Measurements from ENCODE around the gene KDM1A. TPM values are rescaled to one million over a fixed set of nuclear protein-coding genes. Genes with fewer than 3 reads are reported as not detected.

Gene KDM1A
- total and polyA plus RNA-seq, 4 donors = 16.4 to 73.0 (median 33.8) TPM

DNA sequence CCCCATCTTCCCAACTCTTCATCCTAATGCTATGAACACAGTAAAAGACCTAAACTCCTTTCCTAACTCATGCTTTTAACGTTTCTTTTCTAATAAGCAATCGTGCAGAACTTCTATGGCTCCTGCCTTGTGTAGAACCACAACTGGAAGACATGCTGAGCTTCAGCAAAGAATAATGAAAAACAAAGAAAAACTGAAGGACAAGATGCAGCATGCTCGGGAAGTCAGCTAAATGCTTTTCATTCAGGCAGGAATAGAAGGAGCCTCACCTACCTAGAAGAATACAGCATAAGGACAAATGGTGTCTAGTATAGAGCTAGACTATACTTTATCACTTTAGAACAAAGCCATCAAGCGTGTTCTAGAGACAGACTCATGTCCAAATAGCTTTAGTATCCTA is 103.5 kb downstream of the KDM1A start:
- ATAC-seq (ENCODE audit: insufficient read depth, low FRiP score) (no peak), DNase-seq (no peak)
- no peaks in the 10 kb centered on the region for H3K9me3 ChIP-seq (ENCODE audit: control insufficient read depth in 4 of 4, insufficient read depth in 3 of 4, low read length in 3 of 4)
- H3K9ac ChIP-seq (ENCODE audit: insufficient read depth in 1 of 2, low read length in 2 of 2) = no peak overlapping the region
- WGBS, 2 donors = 63 to 72% methylated on average over 4 of the region's 4 CpGs
- H3K4me1 ChIP-seq (ENCODE audit: control insufficient read depth in 5 of 5, insufficient read depth in 5 of 5, low read length in 5 of 5) = peaks cover 7 to 51% (median 13%) of the 10 kb centered on the region in 5 donors
- H3K36me3 ChIP-seq (ENCODE audit: control insufficient read depth in 4 of 4, insufficient read depth in 4 of 4, low read length in 4 of 4) = no peaks in the 10 kb centered on the region
- no peak overlapping the region for H3K27ac ChIP-seq (ENCODE audit: low read depth in 1 of 2, low read length in 1 of 2)
- H3K4me3 ChIP-seq = no peak overlapping the region
- no peaks in the 10 kb centered on the region for H3K27me3 ChIP-seq (ENCODE audit: control insufficient read depth in 3 of 3, insufficient read depth in 3 of 3, low read length in 2 of 3)
- TF ChIP-seq CTCF (IDR thresholded peaks at IDR 0.05; ENCODE audit: control extremely low read depth, extremely low read depth) = no peak

DNA sequence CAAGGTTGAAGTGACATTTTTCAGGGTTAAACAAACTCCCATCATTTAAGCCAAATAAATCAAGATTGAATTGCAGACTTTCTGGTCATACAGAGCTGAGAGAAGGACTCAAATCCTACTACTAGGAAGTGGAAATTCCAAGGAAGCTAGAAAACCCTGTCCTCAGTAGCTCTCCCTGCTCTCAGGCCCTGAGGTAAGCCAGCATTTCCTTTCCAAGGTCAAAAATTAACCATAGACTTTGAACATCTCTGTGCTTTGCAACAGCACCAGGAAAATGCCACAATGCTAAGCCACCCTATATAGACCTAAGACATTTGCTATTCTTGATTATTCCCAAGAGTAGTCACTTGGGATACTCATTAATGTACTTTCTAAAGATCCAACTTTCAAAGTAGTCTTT is 104.3 kb downstream of the KDM1A start:
- Histone ChIP-seq H3K27me3 (ENCODE audit: control insufficient read depth in 3 of 3, insufficient read depth in 3 of 3, low read length in 2 of 3) (no peaks in the 10 kb centered on the region), H3K4me3 (no peak overlapping the region), H3K9ac (ENCODE audit: insufficient read depth in 1 of 2, low read length in 2 of 2) (no peak overlapping the region), H3K27ac (ENCODE audit: low read depth in 1 of 2, low read length in 1 of 2) (no peak overlapping the region), H3K4me1 (ENCODE audit: control insufficient read depth in 5 of 5, insufficient read depth in 5 of 5, low read length in 5 of 5) (peaks cover 7 to 51% (median 13%) of the 10 kb centered on the region in 5 donors), H3K36me3 (ENCODE audit: control insufficient read depth in 4 of 4, insufficient read depth in 4 of 4, low read length in 4 of 4) (no peaks in the 10 kb centered on the region), H3K9me3 (ENCODE audit: control insufficient read depth in 4 of 4, insufficient read depth in 3 of 4, low read length in 3 of 4) (no peaks in the 10 kb centered on the region)
- DNase-seq (no peak), ATAC-seq (ENCODE audit: insufficient read depth, low FRiP score) (no peak)
- no peak for TF ChIP-seq CTCF (IDR thresholded peaks at IDR 0.05; ENCODE audit: control extremely low read depth, extremely low read depth)

DNA sequence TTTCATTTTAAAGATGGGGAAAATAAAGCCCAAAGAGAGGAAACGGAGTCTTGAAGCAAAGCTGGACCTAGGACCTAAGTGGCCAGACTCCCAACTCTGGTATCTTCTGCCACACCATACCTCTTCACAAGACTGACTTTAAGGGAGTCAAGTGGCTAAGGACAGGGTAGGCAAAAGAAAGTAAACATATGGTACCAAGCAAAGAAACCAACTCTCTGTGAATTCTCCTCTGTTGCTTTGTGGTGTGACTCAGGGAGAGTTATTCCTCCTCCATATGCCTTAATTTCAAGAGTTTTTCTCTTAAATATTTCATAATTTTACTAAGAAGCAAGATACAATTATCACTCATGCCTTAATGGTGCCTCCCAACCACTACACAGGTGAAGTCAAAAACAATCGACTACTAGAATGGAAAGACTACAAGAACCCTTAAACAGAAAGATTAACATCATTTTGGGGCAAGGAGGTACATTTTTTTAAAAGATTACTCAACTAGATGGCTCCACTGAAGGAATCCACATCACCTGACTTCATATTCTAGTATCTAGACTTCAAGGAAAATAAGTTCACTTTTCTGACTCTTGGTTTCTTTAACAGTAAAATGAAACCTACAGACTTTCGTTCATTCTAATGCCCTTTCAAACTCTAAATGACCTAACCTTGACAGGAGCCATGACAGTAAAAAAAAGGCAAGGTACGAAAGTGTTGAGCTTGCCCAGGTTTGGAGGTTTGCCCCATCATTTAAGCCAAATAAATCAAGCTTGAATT is 105.2 kb downstream of the KDM1A start:
- no peak overlapping the region for H3K4me3 ChIP-seq
- no peak for TF ChIP-seq CTCF (IDR thresholded peaks at IDR 0.05; ENCODE audit: control extremely low read depth, extremely low read depth)
- ATAC-seq (ENCODE audit: insufficient read depth, low FRiP score) (no peak), DNase-seq (no peak)
- H3K9me3 ChIP-seq (ENCODE audit: control insufficient read depth in 4 of 4, insufficient read depth in 3 of 4, low read length in 3 of 4) = no peaks in the 10 kb centered on the region
- H3K27ac ChIP-seq (ENCODE audit: low read depth in 1 of 2, low read length in 1 of 2) = no peak overlapping the region
- no peaks in the 10 kb centered on the region for H3K27me3 ChIP-seq (ENCODE audit: control insufficient read depth in 3 of 3, insufficient read depth in 3 of 3, low read length in 2 of 3)
- no peaks in the 10 kb centered on the region for H3K36me3 ChIP-seq (ENCODE audit: control insufficient read depth in 4 of 4, insufficient read depth in 4 of 4, low read length in 4 of 4)
- no peak overlapping the region for H3K9ac ChIP-seq (ENCODE audit: insufficient read depth in 1 of 2, low read length in 2 of 2)
- 93 to 96% methylated on average over 4 of the region's 4 CpGs for WGBS, 2 donors
- H3K4me1 ChIP-seq (ENCODE audit: control insufficient read depth in 5 of 5, insufficient read depth in 5 of 5, low read length in 5 of 5) = peaks cover 7 to 45% (median 13%) of the 10 kb centered on the region in 5 donors

GRCh38 chr1:23125489-23125888 is 106.2 kb downstream of the KDM1A start:
- H3K27ac ChIP-seq (ENCODE audit: low read depth in 1 of 2, low read length in 1 of 2) = no peak overlapping the region
- DNase-seq = no peak
- H3K27me3 ChIP-seq (ENCODE audit: control insufficient read depth in 3 of 3, insufficient read depth in 3 of 3, low read length in 2 of 3) = no peaks in the 10 kb centered on the region
- no peaks in the 10 kb centered on the region for H3K9me3 ChIP-seq (ENCODE audit: control insufficient read depth in 4 of 4, insufficient read depth in 3 of 4, low read length in 3 of 4)
- no peak overlapping the region for H3K9ac ChIP-seq (ENCODE audit: insufficient read depth in 1 of 2, low read length in 2 of 2)
- H3K36me3 ChIP-seq (ENCODE audit: control insufficient read depth in 4 of 4, insufficient read depth in 4 of 4, low read length in 4 of 4) = no peaks in the 10 kb centered on the region
- ATAC-seq (ENCODE audit: insufficient read depth, low FRiP score) = no peak
- WGBS, 2 donors = 82 to 90% methylated on average over 4 of the region's 4 CpGs
- H3K4me1 ChIP-seq (ENCODE audit: control insufficient read depth in 5 of 5, insufficient read depth in 5 of 5, low read length in 5 of 5) = peaks cover 4 to 39% (median 13%) of the 10 kb centered on the region in 5 donors
- H3K4me3 ChIP-seq = no peak overlapping the region
- TF ChIP-seq CTCF (IDR thresholded peaks at IDR 0.05; ENCODE audit: control extremely low read depth, extremely low read depth) = no peak

Data from lung (tissue), 12 donors.